GM21786 (cell line): ENCODE results near the gene HOXC9.

Experiments used
- ATAC-seq: cut with Tn5 transposase; IDR thresholded peaks from one replicate; pipeline ENCODE4 v1.9.1; 2021; ENCODE audit not compliant: unreplicated experiment

Gene HOXC9

GRCh38 chr12:54024581-54025305, 24.8 kb downstream of the HOXC9 start:
- ATAC-seq: no peak

- ATAC-seq: no peak
Observed at GRCh38 chr12:54025499-54026405, 25.8 kb downstream of the HOXC9 start.

GRCh38 chr12:54026640-54027441, 26.9 kb downstream of the HOXC9 start:
- ATAC-seq: no peak

- no peak for ATAC-seq
Observed at GRCh38 chr12:54027442-54027786, 27.5 kb downstream of the HOXC9 start.

- no peak for ATAC-seq
Observed at GRCh38 chr12:54028314-54029201, 28.6 kb downstream of the HOXC9 start, which contains the start of gene HOXC6. HOXC6 (plus strand) TSS chr12:54028440; CDS start chr12:54028522, 82 bp downstream.

GRCh38 chr12:54029529-54030441, 29.8 kb downstream of the HOXC9 start:
- no peak for ATAC-seq

- ATAC-seq: no peak
Observed at GRCh38 chr12:54030442-54030801, 30.5 kb downstream of the HOXC9 start.

- ATAC-seq: no peak
Observed at GRCh38 chr12:54030889-54031471, 31.0 kb downstream of the HOXC9 start.

- ATAC-seq: no peak
Observed at GRCh38 chr12:54031480-54031879, 31.5 kb downstream of the HOXC9 start.

- no peak for ATAC-seq
Observed at GRCh38 chr12:54032086-54032619, 32.2 kb downstream of the HOXC9 start.

- ATAC-seq: no peak
Observed at GRCh38 chr12:54032627-54033100, 32.7 kb downstream of the HOXC9 start, which contains the start of gene HOXC5. HOXC5 (plus strand) TSS chr12:54033050; CDS start chr12:54033123, 73 bp downstream.

- ATAC-seq: no peak
Observed at GRCh38 chr12:54033106-54033979, 33.4 kb downstream of the HOXC9 start.

GRCh38 chr12:54033980-54034784, 34.2 kb downstream of the HOXC9 start:
- ATAC-seq: no peak

- no peak for ATAC-seq
Observed at GRCh38 chr12:54034785-54035310, 34.9 kb downstream of the HOXC9 start.

- no peak for ATAC-seq
Observed at GRCh38 chr12:54035568-54036264, 35.8 kb downstream of the HOXC9 start.
